Umbilical cord (tissue), 2 donors: ENCODE data around the gene MCTP1. TPM values are rescaled to one million over a fixed set of nuclear protein-coding genes. Genes with fewer than 3 reads are reported as not detected.

ENCODE experiments used
- DNase-seq: peaks from one replicate; pipeline ENCODE4 v3.0.0-alpha.2; 2015; ENCODE audit warnings: low spot score
- total RNA-seq: library from RNA; depleted of rRNA; stranded (reverse); fragments of >200 nt; gene quantifications from one replicate; pipeline ENCODE4 v1.2.3, GENCODE V29; 2014; ENCODE audit warnings: low replicate concordance; ENCODE audit not compliant: insufficient read depth

The MCTP1 gene
- total RNA-seq: 24.8 TPM

- DNase-seq: peak; percentile 12
Measured at GRCh38 chr5:95284572-95285408, at the start of gene MCTP1. MCTP1 (minus strand) TSS chr5:95285094.

- no peak for DNase-seq
Measured at GRCh38 chr5:95332158-95332557, 47.3 kb upstream of the MCTP1 start.

GRCh38 chr5:95331358-95331757 is 46.5 kb upstream of the MCTP1 start:
- no peak for DNase-seq

- no peak for DNase-seq
Measured at GRCh38 chr5:95327211-95327610, 42.3 kb upstream of the MCTP1 start.

- DNase-seq: no peak
Measured at GRCh38 chr5:95317687-95318086, 32.8 kb upstream of the MCTP1 start.

GRCh38 chr5:95317085-95317484 is 32.2 kb upstream of the MCTP1 start:
- DNase-seq: no peak

GRCh38 chr5:95304711-95305110 is 19.8 kb upstream of the MCTP1 start:
- peak; percentile 20 for DNase-seq

- no peak for DNase-seq
Measured at GRCh38 chr5:95298651-95299050, 13.8 kb upstream of the MCTP1 start.

GRCh38 chr5:95296291-95296690 is 11.4 kb upstream of the MCTP1 start:
- no peak for DNase-seq

GRCh38 chr5:95285409-95285755 is 488 bp upstream of the MCTP1 start:
- no peak for DNase-seq

GRCh38 chr5:95283761-95284571 is 928 bp downstream of the MCTP1 start:
- DNase-seq: peak; percentile 16

- no peak for DNase-seq
Measured at GRCh38 chr5:95283022-95283615, 1.8 kb downstream of the MCTP1 start.

GRCh38 chr5:95281226-95281625 is 3.7 kb downstream of the MCTP1 start:
- DNase-seq: no peak

GRCh38 chr5:95280401-95281095 is 4.3 kb downstream of the MCTP1 start:
- DNase-seq: no peak

- no peak for DNase-seq
Measured at GRCh38 chr5:95274011-95274410, 10.9 kb downstream of the MCTP1 start.

- DNase-seq: no peak
Measured at GRCh38 chr5:95272316-95272929, 12.5 kb downstream of the MCTP1 start.

GRCh38 chr5:95262933-95263660 is 21.8 kb downstream of the MCTP1 start:
- no peak for DNase-seq

GRCh38 chr5:95261437-95262175 is 23.3 kb downstream of the MCTP1 start:
- peak; percentile 63 for DNase-seq

- no peak for DNase-seq
Measured at GRCh38 chr5:95256991-95257390, 27.9 kb downstream of the MCTP1 start.

- DNase-seq: no peak
Measured at GRCh38 chr5:95256446-95256845, 28.4 kb downstream of the MCTP1 start.
